HCT116 (cell line): ENCODE results near the gene FGF11. TPM values are rescaled to one million over a fixed set of nuclear protein-coding genes. Genes with fewer than 3 reads are reported as not detected.

Source experiments
- ATAC-seq: fragments of 200-7000 bp; cut with Tn5 transposase; 2 replicates; pipeline ENCODE4 v1.9.1; 2020; ENCODE audit warnings: mild to moderate bottlenecking, moderate library complexity
- BruUV-seq: library from RNA; stranded (reverse); fragments of 400-500 nt; replicated peaks from 2 replicates; lab custom pipeline; 2021; lab: Mats Ljungman, UMichigan
- CTCF ChIA-PET: fragments of 300-600 bp; sonication (Branson Sonifier 250); formaldehyde crosslinking; loops from one replicate; lab custom pipeline; 2021; ENCODE audit warnings: antibody characterized with exemption; lab: Charles Lee
- POLR2A ChIA-PET: fragments of 300-600, 350-600 bp; sonication (Branson Sonifier 250); formaldehyde crosslinking; loops from one replicate; lab custom pipeline; 2021; ENCODE audit warnings: antibody characterized with exemption; lab: Charles Lee
- RAD21 ChIA-PET, 2 experiments: fragments of 300-600 bp; sonication (Branson Sonifier 250); formaldehyde crosslinking; loops; one replicate each; lab custom pipeline; 2023; ENCODE audit warnings: low total read pairs in 2 of 2; ENCODE audit not compliant: uncharacterized antibody in 2 of 2, unreplicated experiment in 2 of 2, low non-redundant PET in 1 of 2; lab: Charles Lee
- DNase-seq: peaks from one replicate; pipeline ENCODE4 v3.0.0-alpha.2; 2010; ENCODE audit warnings: low read depth, low spot score
- H2AFZ ChIP-seq: fragments of 200-600 bp; shearing (Covaris generic), sonication (generic); 2 replicates; pipeline ENCODE4 v1.6.1; 2017; ENCODE audit warnings: low read depth, mixed run types, mixed read lengths, antibody characterized with exemption, low read length; ENCODE audit not compliant: poor library complexity, severe bottlenecking
- H3K27ac ChIP-seq: 2 replicates; pipeline ENCODE4 v1.5.1; 2012; ENCODE audit warnings: low read depth, low read length
- H3K27me3 ChIP-seq: fragments of 200-600 bp; sonication (generic); 2 replicates; pipeline ENCODE4 v1.6.1; 2016; ENCODE audit warnings: mixed run types, low read length, mixed read lengths; ENCODE audit not compliant: insufficient read depth
- H3K36me3 ChIP-seq, 2 experiments: fragments of 200-500 bp in 1 of 2; fragments of 200-600 bp in 1 of 2; sonication (Bioruptor generic) in 1 of 2; sonication (generic) in 1 of 2; 2 replicates each; pipeline versions ENCODE4 v1.5.1 to v1.6.1; 2014 to 2016; ENCODE audit warnings: low read length in 2 of 2, inconsistent platforms in 1 of 2, mixed read lengths in 1 of 2, mixed run types in 1 of 2; ENCODE audit not compliant: insufficient read depth in 2 of 2, control insufficient read depth in 1 of 2
- H3K4me1 ChIP-seq, 2 experiments: fragments of 200-600 bp in 1 of 2; sonication (generic) in 1 of 2; 2 replicates each; pipeline versions ENCODE4 v1.5.1 to v1.6.1; 2012 to 2017; ENCODE audit warnings: low read length in 2 of 2, inconsistent platforms in 1 of 2, mild to moderate bottlenecking in 1 of 2, mixed read lengths in 1 of 2, mixed run types in 1 of 2, moderate library complexity in 1 of 2; ENCODE audit not compliant: insufficient read depth in 2 of 2, control insufficient read depth in 1 of 2
- H3K4me2 ChIP-seq: fragments of 200-600 bp; sonication (generic); 2 replicates; pipeline ENCODE4 v1.6.1; 2017; ENCODE audit warnings: mixed run types, low read length, mixed read lengths
- H3K4me3 ChIP-seq, 2 experiments: fragments of 200-600 bp in 1 of 2; sonication (generic) in 1 of 2; replicated peaks in 1 of 2; 2 replicates each; pipeline ENCODE4 v1.5.1; 2011 to 2016; ENCODE audit warnings: low read length in 2 of 2, control low read depth in 1 of 2, low read depth in 1 of 2, mild to moderate bottlenecking in 1 of 2, mixed read lengths in 1 of 2, mixed run types in 1 of 2
- H3K79me2 ChIP-seq: fragments of 200-600 bp; sonication (generic); 2 replicates; pipeline ENCODE4 v1.6.1; 2017; ENCODE audit warnings: mild to moderate bottlenecking, mixed run types, low read length, moderate library complexity, mixed read lengths; ENCODE audit not compliant: insufficient read depth
- H3K9ac ChIP-seq: fragments of 200-600 bp; sonication (generic); 2 replicates; pipeline ENCODE4 v1.6.1; 2016; ENCODE audit warnings: low read length, mixed read lengths
- H3K9me2 ChIP-seq: fragments of 200-600 bp; sonication (generic), shearing (Covaris generic); 2 replicates; pipeline ENCODE4 v1.6.1; 2017; ENCODE audit warnings: mixed run types, mild to moderate bottlenecking, moderate library complexity; ENCODE audit not compliant: insufficient read depth
- H3K9me3 ChIP-seq, 2 experiments: fragments of 200-500 bp in 1 of 2; fragments of 200-600 bp in 1 of 2; sonication (Bioruptor generic) in 1 of 2; sonication (generic) in 1 of 2; 2 replicates each; pipeline ENCODE4 v1.6.1; 2014 to 2017; ENCODE audit warnings: low read length in 2 of 2, mixed read lengths in 2 of 2, inconsistent platforms in 1 of 2, low read depth in 1 of 2, mild to moderate bottlenecking in 1 of 2, mixed run types in 1 of 2, moderate library complexity in 1 of 2; ENCODE audit not compliant: control insufficient read depth in 1 of 2, insufficient read depth in 1 of 2
- H4K20me1 ChIP-seq: fragments of 200-600 bp; sonication (generic), shearing (Covaris generic); 2 replicates; pipeline ENCODE4 v1.6.1; 2017; ENCODE audit warnings: mixed run types, mild to moderate bottlenecking, moderate library complexity; ENCODE audit not compliant: insufficient read depth
- CBX3 ChIP-seq: IDR thresholded peaks from 2 replicates; pipeline ENCODE4 v1.6.1; 2012; ENCODE audit warnings: low read depth
- CEBPB ChIP-seq: IDR thresholded peaks from 2 replicates; pipeline ENCODE4 v1.6.1; 2012; ENCODE audit warnings: low read depth
- EGR1 ChIP-seq: IDR thresholded peaks from 2 replicates; pipeline ENCODE4 v1.6.1; 2012; ENCODE audit warnings: low read depth
- ELF1 ChIP-seq: IDR thresholded peaks from 2 replicates; pipeline ENCODE4 v1.6.1; 2012; ENCODE audit warnings: low read depth, borderline replicate concordance
- EZH2 ChIP-seq: fragments of 200-600 bp; sonication (generic); IDR thresholded peaks from 2 replicates; pipeline ENCODE4 v1.6.1; 2017; ENCODE audit warnings: antibody characterized with exemption, mixed run types
- EZH2phosphoT487 ChIP-seq: fragments of 200-600 bp; IDR thresholded peaks from 2 replicates; pipeline ENCODE4 v1.6.1; 2018; ENCODE audit warnings: antibody characterized with exemption, borderline replicate concordance
- FOSL1 ChIP-seq: IDR thresholded peaks from 2 replicates; pipeline ENCODE4 v1.6.1; 2012; ENCODE audit warnings: low read depth
- POLR2A ChIP-seq: IDR thresholded peaks from 2 replicates; pipeline ENCODE4 v1.7.0; 2011; ENCODE audit warnings: borderline replicate concordance; ENCODE audit not compliant: insufficient read depth, insufficient read length; ENCODE audit errors: extremely low read depth
- RAD21 ChIP-seq: IDR thresholded peaks from 2 replicates; pipeline ENCODE4 v1.6.1; 2012; ENCODE audit warnings: low read depth, mild to moderate bottlenecking
- SIN3A ChIP-seq: IDR thresholded peaks from 2 replicates; pipeline ENCODE4 v1.6.1; 2012; ENCODE audit warnings: low read depth
- SP1 ChIP-seq: IDR thresholded peaks from 2 replicates; pipeline ENCODE4 v1.6.1; 2012; ENCODE audit warnings: low read depth
- SRF ChIP-seq: IDR thresholded peaks from 2 replicates; pipeline ENCODE4 v1.6.1; 2012; ENCODE audit warnings: low read depth
- TCF7L2 ChIP-seq: IDR thresholded peaks from 2 replicates; pipeline ENCODE4 v1.7.0; 2011; ENCODE audit warnings: borderline replicate concordance, inconsistent platforms; ENCODE audit not compliant: insufficient read depth, insufficient read length; ENCODE audit errors: extremely low read depth
- ZBTB33 ChIP-seq: IDR thresholded peaks from 2 replicates; pipeline ENCODE4 v1.6.1; 2011; ENCODE audit warnings: mild to moderate bottlenecking, low read length, moderate library complexity; ENCODE audit not compliant: insufficient replicate concordance; ENCODE audit errors: extremely low read depth
- intact Hi-C: fragments of 100-400 bp; cut with micrococcal nuclease; formaldehyde crosslinking; loops from 2 replicates; pipeline ENCODE4 v1.10.0; 2022
- total RNA-seq: library from RNA; stranded (reverse); gene quantifications from one replicate; pipeline ENCODE4 v1.2.1, GENCODE V29; 2021; ENCODE audit not compliant: unreplicated experiment
- TF ChIP-seq, protein P1 (sequence below), 3 experiments: fragments of 200-600 bp in 1 of 3; sonication (generic) in 1 of 3; IDR thresholded peaks in 2 of 3; conservative IDR thresholded peaks in 1 of 3; 2 replicates each; pipeline ENCODE4 v1.5.1; 2012 to 2017; ENCODE audit warnings: low read depth in 2 of 3, low read length in 2 of 3, antibody characterized with exemption in 1 of 3, borderline replicate concordance in 1 of 3, control low read depth in 1 of 3, mild to moderate bottlenecking in 1 of 3, mixed read lengths in 1 of 3, mixed run types in 1 of 3, moderate library complexity in 1 of 3; ENCODE audit not compliant: insufficient read depth in 1 of 3
- TF ChIP-seq, protein P2 (sequence below): IDR thresholded peaks from 2 replicates; pipeline ENCODE4 v1.6.1; 2012

Gene FGF11
- total RNA-seq, 1 experiment from 2014 or later = 6.1 TPM

DNA sequence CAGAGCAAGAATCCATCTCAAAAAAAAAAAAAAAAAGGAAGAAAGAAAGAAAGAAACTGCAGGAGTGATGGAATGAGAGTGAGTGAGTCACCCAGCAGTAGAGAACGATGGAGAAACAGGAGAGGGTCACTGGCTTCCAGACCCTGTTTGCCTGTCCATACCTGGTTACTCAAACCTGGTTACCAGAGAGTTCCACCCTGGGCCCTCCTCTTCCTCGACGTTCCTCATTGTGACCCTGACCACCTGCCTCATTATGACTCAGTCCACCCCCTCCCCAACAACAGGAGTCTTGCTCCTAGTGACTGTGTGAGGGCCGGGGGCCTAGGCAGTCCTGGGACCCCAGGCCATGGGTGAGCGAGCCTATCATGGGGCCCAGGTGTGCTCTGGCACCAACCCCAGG is 10.8 kb upstream of the FGF11 start, which contains the start of gene SPEM3 (continued):
- TF ChIP-seq, protein P1, sequence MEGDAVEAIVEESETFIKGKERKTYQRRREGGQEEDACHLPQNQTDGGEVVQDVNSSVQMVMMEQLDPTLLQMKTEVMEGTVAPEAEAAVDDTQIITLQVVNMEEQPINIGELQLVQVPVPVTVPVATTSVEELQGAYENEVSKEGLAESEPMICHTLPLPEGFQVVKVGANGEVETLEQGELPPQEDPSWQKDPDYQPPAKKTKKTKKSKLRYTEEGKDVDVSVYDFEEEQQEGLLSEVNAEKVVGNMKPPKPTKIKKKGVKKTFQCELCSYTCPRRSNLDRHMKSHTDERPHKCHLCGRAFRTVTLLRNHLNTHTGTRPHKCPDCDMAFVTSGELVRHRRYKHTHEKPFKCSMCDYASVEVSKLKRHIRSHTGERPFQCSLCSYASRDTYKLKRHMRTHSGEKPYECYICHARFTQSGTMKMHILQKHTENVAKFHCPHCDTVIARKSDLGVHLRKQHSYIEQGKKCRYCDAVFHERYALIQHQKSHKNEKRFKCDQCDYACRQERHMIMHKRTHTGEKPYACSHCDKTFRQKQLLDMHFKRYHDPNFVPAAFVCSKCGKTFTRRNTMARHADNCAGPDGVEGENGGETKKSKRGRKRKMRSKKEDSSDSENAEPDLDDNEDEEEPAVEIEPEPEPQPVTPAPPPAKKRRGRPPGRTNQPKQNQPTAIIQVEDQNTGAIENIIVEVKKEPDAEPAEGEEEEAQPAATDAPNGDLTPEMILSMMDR (IDR thresholded peaks at IDR 0.05 in 2 of 3, conservative IDR thresholded peaks at IDR 0.05 in 1 of 3; ENCODE audit: borderline replicate concordance in 1 of 3, insufficient read depth in 1 of 3, low read depth in 2 of 3, low read length in 2 of 3) = no peak
- TF ChIP-seq, all 23 proteins: peak for 0

DNA sequence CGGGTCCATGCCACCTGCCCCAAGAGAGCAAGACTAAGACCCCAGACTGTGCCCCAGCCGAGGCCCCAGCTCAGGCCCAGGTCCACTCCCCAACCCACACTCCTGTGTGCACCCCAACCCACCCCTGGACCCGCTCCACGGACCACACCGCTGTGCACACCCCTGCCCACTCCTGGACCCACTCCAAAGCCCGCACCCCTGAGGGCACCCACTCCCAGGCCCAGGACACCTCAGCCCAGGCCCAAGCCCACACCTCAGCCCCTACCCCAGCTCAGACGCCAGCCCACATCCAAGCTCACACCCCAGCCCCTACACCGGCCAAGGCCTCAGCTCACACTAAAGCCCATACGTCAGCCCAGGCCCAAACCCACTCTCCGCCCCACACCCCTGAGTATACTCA is 9.6 kb upstream of the FGF11 start:
- CTCF ChIA-PET = no interaction called here
- BruUV-seq = no TSS peak
- TF ChIP-seq CEBPB = no peak
- no peak for TF ChIP-seq RAD21
- no peak for TF ChIP-seq SIN3A
- TF ChIP-seq POLR2A = no peak
- TF ChIP-seq, protein P2, sequence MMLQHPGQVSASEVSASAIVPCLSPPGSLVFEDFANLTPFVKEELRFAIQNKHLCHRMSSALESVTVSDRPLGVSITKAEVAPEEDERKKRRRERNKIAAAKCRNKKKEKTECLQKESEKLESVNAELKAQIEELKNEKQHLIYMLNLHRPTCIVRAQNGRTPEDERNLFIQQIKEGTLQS = no peak
- no peak for TF ChIP-seq EGR1
- no peak for TF ChIP-seq FOSL1
- TF ChIP-seq, protein P1 (IDR thresholded peaks at IDR 0.05 in 2 of 3, conservative IDR thresholded peaks at IDR 0.05 in 1 of 3; ENCODE audit: borderline replicate concordance in 1 of 3, insufficient read depth in 1 of 3, low read depth in 2 of 3, low read length in 2 of 3) = no peak
- no peak for TF ChIP-seq SP1
- no peak for TF ChIP-seq ZBTB33
- no peak for TF ChIP-seq ELF1
- TF ChIP-seq SRF = no peak
- TF ChIP-seq EZH2phosphoT487 = no peak
- no peak for TF ChIP-seq EZH2
- TF ChIP-seq CBX3 = no peak
- TF ChIP-seq TCF7L2 = no peak

More for the DNA sequence above, 9.6 kb upstream of the FGF11 start:
- Histone ChIP-seq H3K4me1 (peaks cover 0 to 3% of the 10 kb centered on the region in 2 experiments; a peak in 2 of 4 replicates), H3K9me3 (no peaks in the 10 kb centered on the region; a peak in 1 of 4 replicates), H3K79me2 (no peaks in the 10 kb centered on the region), H4K20me1 (no peaks in the 10 kb centered on the region), H2AFZ (no peak overlapping the region), H3K27ac (no peak overlapping the region), H3K9me2 (no peaks in the 10 kb centered on the region), H3K4me3 (no peak overlapping the region), H3K36me3 (no peaks in the 10 kb centered on the region), H3K9ac (no peak overlapping the region), H3K27me3 (no peaks in the 10 kb centered on the region), H3K4me2 (no peak overlapping the region)
- POLR2A ChIA-PET = interaction anchor here (0.5 to 1.3 kb wide), 2 partner anchors 26 to 346 kb away, joined by 3 read pairs; partner anchors contain the start of gene TMEM256
- ATAC-seq (no peak), DNase-seq (no peak)
- RAD21 ChIA-PET = no interaction called here
- intact Hi-C loops = loop anchor here (10.0 kb wide), 1 partner anchor 165 kb away; the partner anchor contains the start of gene CLDN7
